H9 (cell line): ENCODE measurements around the gene OMD. TPM values are rescaled to one million over a fixed set of nuclear protein-coding genes. Genes with fewer than 3 reads are reported as not detected.

Experiments
- DNase-seq: peaks from one replicate; pipeline ENCODE4 v3.0.0-alpha.2; 2017
- H2AFZ ChIP-seq: one replicate; pipeline ENCODE4 v1.6.1; 2013; ENCODE audit warnings: mild to moderate bottlenecking, low read length, control low read depth, moderate library complexity
- H2AK5ac ChIP-seq: 2 replicates; pipeline ENCODE4 v1.6.1; 2013; ENCODE audit warnings: low read length, control low read depth, mixed read lengths; ENCODE audit not compliant: insufficient read length
- H2BK120ac ChIP-seq: one replicate; pipeline ENCODE4 v1.6.1; 2013; ENCODE audit warnings: low read depth, mild to moderate bottlenecking, low read length, control low read depth, inconsistent platforms; ENCODE audit not compliant: poor library complexity, severe bottlenecking
- H2BK12ac ChIP-seq: 2 replicates; pipeline ENCODE4 v1.6.1; 2013; ENCODE audit warnings: low read length, control low read depth, mixed read lengths, low read depth; ENCODE audit not compliant: insufficient read length
- H2BK15ac ChIP-seq: 2 replicates; pipeline ENCODE4 v1.6.1; 2013; ENCODE audit warnings: low read depth, low read length, control low read depth
- H2BK20ac ChIP-seq: one replicate; pipeline ENCODE4 v1.6.1; 2013; ENCODE audit warnings: low read depth, mild to moderate bottlenecking, low read length, control low read depth, inconsistent platforms; ENCODE audit not compliant: poor library complexity, severe bottlenecking
- H2BK5ac ChIP-seq: 2 replicates; pipeline ENCODE4 v1.6.1; 2013; ENCODE audit warnings: low read length, control low read depth, mixed read lengths; ENCODE audit not compliant: insufficient read length
- H3K14ac ChIP-seq: 2 replicates; pipeline ENCODE4 v1.6.1; 2013; ENCODE audit warnings: low read length, control low read depth; ENCODE audit not compliant: insufficient read depth
- H3K18ac ChIP-seq: 2 replicates; pipeline ENCODE4 v1.6.1; 2013; ENCODE audit warnings: low read depth, mild to moderate bottlenecking, mixed read lengths, low read length, control low read depth; ENCODE audit not compliant: insufficient read length
- H3K23ac ChIP-seq: 2 replicates; pipeline ENCODE4 v1.6.1; 2013; ENCODE audit warnings: low read length, control low read depth, mixed read lengths, low read depth; ENCODE audit not compliant: insufficient read length
- H3K23me2 ChIP-seq: 2 replicates; pipeline ENCODE4 v1.6.1; 2013; ENCODE audit warnings: low read depth, mild to moderate bottlenecking, mixed read lengths, low read length, control low read depth; ENCODE audit not compliant: insufficient read length, poor library complexity, severe bottlenecking
- H3K27ac ChIP-seq: 2 replicates; pipeline ENCODE4 v1.5.1; 2013; ENCODE audit warnings: low read length, control low read depth, mixed read lengths, low read depth; ENCODE audit not compliant: insufficient read length
- H3K27me3 ChIP-seq: 2 replicates; pipeline ENCODE4 v1.6.1; 2013; ENCODE audit warnings: low read length, control low read depth, inconsistent platforms; ENCODE audit not compliant: insufficient read depth
- H3K4ac ChIP-seq: 2 replicates; pipeline ENCODE4 v1.6.1; 2013; ENCODE audit warnings: low read depth, mild to moderate bottlenecking, control low read depth, inconsistent platforms, low read length, moderate library complexity
- H3K4me1 ChIP-seq: 2 replicates; pipeline ENCODE4 v1.6.1; 2013; ENCODE audit warnings: low read length, control low read depth, inconsistent platforms; ENCODE audit not compliant: insufficient read depth
- H3K4me2 ChIP-seq: 2 replicates; pipeline ENCODE4 v1.6.1; 2013; ENCODE audit warnings: low read length, control low read depth, mixed read lengths; ENCODE audit not compliant: insufficient read length, insufficient read depth
- H3K56ac ChIP-seq: 2 replicates; pipeline ENCODE4 v1.6.1; 2013; ENCODE audit warnings: low read depth, mild to moderate bottlenecking, mixed read lengths, low read length, control low read depth; ENCODE audit not compliant: insufficient read length
- H3K79me1 ChIP-seq: 2 replicates; pipeline ENCODE4 v1.6.1; 2013; ENCODE audit warnings: low read depth, mild to moderate bottlenecking, moderate library complexity, low read length, control low read depth, inconsistent platforms; ENCODE audit not compliant: insufficient read depth, poor library complexity, severe bottlenecking
- H3K79me2 ChIP-seq: 2 replicates; pipeline ENCODE4 v1.6.1; 2013; ENCODE audit warnings: low read length, control low read depth, inconsistent platforms; ENCODE audit not compliant: insufficient read depth
- H3K9ac ChIP-seq: 2 replicates; pipeline ENCODE4 v1.6.1; 2013; ENCODE audit warnings: low read length, control low read depth, mixed read lengths; ENCODE audit not compliant: insufficient read length; ENCODE audit errors: extremely low read depth
- H3K9me3 ChIP-seq: one replicate; pipeline ENCODE4 v1.6.1; 2013; ENCODE audit warnings: low read depth, low read length, inconsistent platforms; ENCODE audit not compliant: control insufficient read depth
- H3T11ph ChIP-seq: one replicate; pipeline ENCODE4 v1.6.1; 2013; ENCODE audit warnings: mild to moderate bottlenecking, low read length, control low read depth, inconsistent platforms
- H4K20me1 ChIP-seq: one replicate; pipeline ENCODE4 v1.6.1; 2013; ENCODE audit not compliant: control insufficient read depth, insufficient read length, insufficient read depth
- H4K5ac ChIP-seq: 2 replicates; pipeline ENCODE4 v1.6.1; 2013; ENCODE audit warnings: low read depth, mild to moderate bottlenecking, mixed read lengths, low read length, control low read depth; ENCODE audit not compliant: insufficient read length
- H4K8ac ChIP-seq: replicated peaks from 2 replicates; pipeline ENCODE4 v1.6.1; 2013; ENCODE audit warnings: low read length, control low read depth, mixed read lengths, low read depth; ENCODE audit not compliant: insufficient read length
- H4K91ac ChIP-seq: 2 replicates; pipeline ENCODE4 v1.6.1; 2013; ENCODE audit warnings: low read depth, mild to moderate bottlenecking, moderate library complexity, mixed read lengths, low read length, control low read depth; ENCODE audit not compliant: insufficient read length
- H3K27ac Mint-ChIP-seq, 3 experiments: 2 replicates in 2 of 3; 3 replicates in 1 of 3; pipeline ENCODE4 v1.8.0; 2020 to 2021; ENCODE audit warnings: mixed read lengths in 3 of 3, mild to moderate bottlenecking in 1 of 3, moderate library complexity in 1 of 3
- H3K27me3 Mint-ChIP-seq: 2 replicates; pipeline ENCODE4 v1.8.0; 2021; ENCODE audit warnings: low read depth, mild to moderate bottlenecking, moderate library complexity, mixed read lengths
- H3K36me3 Mint-ChIP-seq, 3 experiments: 2 replicates in 2 of 3; 3 replicates in 1 of 3; pipeline ENCODE4 v1.8.0; 2020 to 2021; ENCODE audit warnings: low read depth in 3 of 3, mixed read lengths in 3 of 3; ENCODE audit not compliant: insufficient read depth in 1 of 3
- H3K4me1 Mint-ChIP-seq, 2 experiments: 2 replicates each; pipeline ENCODE4 v1.8.0; 2020; ENCODE audit warnings: mixed read lengths in 2 of 2
- H3K4me3 Mint-ChIP-seq, 2 experiments: 2 replicates in 1 of 2; 3 replicates in 1 of 2; pipeline ENCODE4 v1.8.0; 2020 to 2021; ENCODE audit warnings: mild to moderate bottlenecking in 2 of 2, mixed read lengths in 2 of 2, moderate library complexity in 1 of 2
- H3K9me3 Mint-ChIP-seq, 2 experiments: 2 replicates in 1 of 2; 3 replicates in 1 of 2; pipeline ENCODE4 v1.8.0; 2020; ENCODE audit warnings: mild to moderate bottlenecking in 2 of 2, mixed read lengths in 2 of 2, moderate library complexity in 1 of 2
- CTCF ChIP-seq: fragments of 200-600 bp; sonication (generic); conservative IDR thresholded peaks from 3 replicates; pipeline ENCODE4 v1.8.0; 2021; ENCODE audit warnings: antibody characterized with exemption, mild to moderate bottlenecking
- WGBS: extraction: QIAGEN DNeasy Blood & Tissue Kit; methylation state at CpG from one replicate; pipeline ENCODE4 v1.1.7; 2013; ENCODE audit warnings: missing lambda C conversion rate, low lambda C conversion rate, mixed read lengths; ENCODE audit not compliant: insufficient read length; ENCODE audit errors: extremely low coverage; 5-methylcytosine and 5-hydroxymethylcytosine counted together
- total RNA-seq: library from RNA; stranded (reverse); gene quantifications from 2 replicates; pipeline ENCODE4 v1.2.1, GENCODE V29; 2021

OMD gene
- total RNA-seq, 1 experiment from 2014 or later = not detected

DNA sequence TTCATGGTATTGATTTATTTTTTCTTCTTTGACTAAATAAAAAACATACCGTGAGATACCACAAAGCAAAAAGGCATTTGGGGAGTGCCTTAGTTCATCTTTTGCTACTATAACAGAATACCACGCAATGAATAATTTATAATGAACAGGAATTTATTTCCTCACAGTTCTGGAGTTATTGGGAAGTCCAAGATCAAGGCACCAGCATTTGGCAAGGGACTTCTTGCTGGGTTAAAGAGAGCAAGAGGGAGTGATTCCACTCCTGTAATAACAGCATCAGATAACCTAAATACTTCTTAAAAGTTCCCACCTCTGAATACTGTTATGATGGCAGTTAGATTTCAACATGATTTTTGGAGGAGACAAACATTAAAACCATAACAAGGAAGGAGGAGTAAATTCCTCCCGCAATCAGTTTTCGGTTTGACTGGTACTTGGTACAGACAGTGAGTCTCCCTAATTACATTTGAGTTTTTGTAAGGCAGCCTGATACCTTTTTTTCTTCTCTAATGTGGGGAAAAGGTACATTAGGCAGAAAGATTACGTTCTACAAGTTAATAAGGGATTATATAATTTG is 8.8 kb upstream of the OMD start:
- no peak overlapping the region for H2BK20ac ChIP-seq
- H3K18ac ChIP-seq = no peak overlapping the region
- no peak overlapping the region for H3K56ac ChIP-seq
- H3K79me2 ChIP-seq = no peaks in the 10 kb centered on the region
- no peak overlapping the region for H3K4me2 ChIP-seq
- no peak for TF ChIP-seq CTCF
- no CpG with 5 or more reads among the region's 5 CpGs for WGBS
- no peaks in the 10 kb centered on the region for H3K27me3 ChIP-seq
- H3T11ph ChIP-seq = no peak overlapping the region
- no peak overlapping the region for H3K9ac ChIP-seq
- no peaks in the 10 kb centered on the region for H3K27me3 Mint-ChIP-seq
- no peak overlapping the region for H3K23ac ChIP-seq
- no peak overlapping the region for H3K14ac ChIP-seq
- H4K91ac ChIP-seq = no peak overlapping the region
- no peak overlapping the region for H4K8ac ChIP-seq
- H4K20me1 ChIP-seq = no peaks in the 10 kb centered on the region
- no peak overlapping the region for H4K5ac ChIP-seq
- H2BK12ac ChIP-seq = no peak overlapping the region
- DNase-seq = no peak
- no peak overlapping the region for H2BK120ac ChIP-seq
- no peak overlapping the region for H3K27ac ChIP-seq
- H3K4me3 Mint-ChIP-seq = no peak overlapping the region
- H3K79me1 ChIP-seq = no peaks in the 10 kb centered on the region
- H2AK5ac ChIP-seq = no peak overlapping the region
- no peaks in the 10 kb centered on the region for H3K4me1 Mint-ChIP-seq
- H3K4me1 ChIP-seq = no peaks in the 10 kb centered on the region
- no peak overlapping the region for H2BK5ac ChIP-seq
- no peak overlapping the region for H2AFZ ChIP-seq
- no peaks in the 10 kb centered on the region for H3K9me3 ChIP-seq
- H2BK15ac ChIP-seq = no peak overlapping the region
- no peak overlapping the region for H3K4ac ChIP-seq
- no peaks in the 10 kb centered on the region for H3K36me3 Mint-ChIP-seq
- H3K23me2 ChIP-seq = no peaks in the 10 kb centered on the region
- no peak overlapping the region for H3K27ac Mint-ChIP-seq
- H3K9me3 Mint-ChIP-seq = no peaks in the 10 kb centered on the region
